Activated CD4-positive, CD25-positive, alpha-beta regulatory T cell treated with anti-CD3 and anti-CD28 coated beads, Interleukin-2, amount 50 U/mL, for 72 hours (primary cell): ENCODE data around the gene ASIC2.

ENCODE experiments used
- DNase-seq: peaks from one replicate; pipeline ENCODE4 v3.0.0; 2021

Gene ASIC2

GRCh38 chr17:33242375-33243124 is 50.5 kb downstream of the ASIC2 start:
- no peak for DNase-seq

- DNase-seq: no peak
Measured at GRCh38 chr17:33241390-33241789, 51.7 kb downstream of the ASIC2 start.

- DNase-seq: no peak
Measured at GRCh38 chr17:33240362-33240761, 52.7 kb downstream of the ASIC2 start.

GRCh38 chr17:33239702-33240101 is 53.4 kb downstream of the ASIC2 start:
- no peak for DNase-seq

GRCh38 chr17:33234930-33235685 is 58.0 kb downstream of the ASIC2 start:
- DNase-seq: no peak

- DNase-seq: no peak
Measured at GRCh38 chr17:33234233-33234632, 58.9 kb downstream of the ASIC2 start.

- DNase-seq: no peak
Measured at GRCh38 chr17:33233811-33234177, 59.3 kb downstream of the ASIC2 start.

- DNase-seq: no peak
Measured at GRCh38 chr17:33229499-33229898, 63.6 kb downstream of the ASIC2 start.

- no peak for DNase-seq
Measured at GRCh38 chr17:33229028-33229427, 64.1 kb downstream of the ASIC2 start.

GRCh38 chr17:33228548-33228947 is 64.5 kb downstream of the ASIC2 start:
- no peak for DNase-seq

GRCh38 chr17:33227911-33228310 is 65.2 kb downstream of the ASIC2 start:
- no peak for DNase-seq

- no peak for DNase-seq
Measured at GRCh38 chr17:33225994-33226393, 67.1 kb downstream of the ASIC2 start.

GRCh38 chr17:33225509-33225908 is 67.6 kb downstream of the ASIC2 start:
- DNase-seq: no peak

- no peak for DNase-seq
Measured at GRCh38 chr17:33220036-33220435, 73.1 kb downstream of the ASIC2 start.

- DNase-seq: no peak
Measured at GRCh38 chr17:33218698-33219601, 74.1 kb downstream of the ASIC2 start.

GRCh38 chr17:33217891-33218290 is 75.2 kb downstream of the ASIC2 start:
- no peak for DNase-seq

GRCh38 chr17:33214996-33215395 is 78.1 kb downstream of the ASIC2 start:
- no peak for DNase-seq

GRCh38 chr17:33210285-33210684 is 82.8 kb downstream of the ASIC2 start:
- no peak for DNase-seq

- no peak for DNase-seq
Measured at GRCh38 chr17:33209671-33210070, 83.4 kb downstream of the ASIC2 start.

- no peak for DNase-seq
Measured at GRCh38 chr17:33207231-33207630, 85.9 kb downstream of the ASIC2 start.

- no peak for DNase-seq
Measured at GRCh38 chr17:33205552-33205951, 87.5 kb downstream of the ASIC2 start.

- no peak for DNase-seq
Measured at GRCh38 chr17:33204701-33205100, 88.4 kb downstream of the ASIC2 start.

- no peak for DNase-seq
Measured at GRCh38 chr17:33204156-33204555, 88.9 kb downstream of the ASIC2 start.
